Liver (tissue), 9 donors: Measurements from ENCODE around the gene SLC8A1. TPM values are rescaled to one million over a fixed set of nuclear protein-coding genes. Genes with fewer than 3 reads are reported as not detected.

ENCODE experiments used
- DNase-seq: peaks from one replicate; pipeline ENCODE4 v3.0.0-alpha.2; 2017; ENCODE audit warnings: low spot score
- H3K27ac ChIP-seq, 2 donors: one replicate each; pipeline ENCODE4 v1.7.0; 2013; ENCODE audit warnings: inconsistent platforms in 2 of 2, low read length in 2 of 2, control low read depth in 1 of 2, low read depth in 1 of 2, mild to moderate bottlenecking in 1 of 2
- H3K27me3 ChIP-seq, 4 donors: one replicate each; pipeline versions ENCODE4 v1.6.1 to v1.7.0; 2013; ENCODE audit warnings: low read length in 3 of 4, inconsistent platforms in 1 of 4, mild to moderate bottlenecking in 1 of 4, moderate library complexity in 1 of 4; ENCODE audit not compliant: control insufficient read depth in 4 of 4, insufficient read depth in 4 of 4
- H3K36me3 ChIP-seq, 4 donors: one replicate each; pipeline versions ENCODE4 v1.6.1 to v1.7.0; 2013; ENCODE audit warnings: low read length in 3 of 4, mild to moderate bottlenecking in 3 of 4, low read depth in 1 of 4, moderate library complexity in 1 of 4; ENCODE audit not compliant: control insufficient read depth in 4 of 4, insufficient read depth in 3 of 4
- H3K4me1 ChIP-seq, 4 donors: one replicate each; pipeline versions ENCODE4 v1.6.1 to v1.7.0; 2013; ENCODE audit warnings: low read length in 3 of 4, mild to moderate bottlenecking in 3 of 4, moderate library complexity in 1 of 4; ENCODE audit not compliant: control insufficient read depth in 4 of 4, insufficient read depth in 4 of 4
- H3K4me3 ChIP-seq, 3 donors: one replicate each; pipeline versions ENCODE4 v1.6.1 to v1.7.0; 2013; ENCODE audit warnings: low read length in 3 of 3, control low read depth in 1 of 3, low read depth in 1 of 3, mild to moderate bottlenecking in 1 of 3
- H3K9ac ChIP-seq, 2 donors: one replicate each; pipeline ENCODE4 v1.7.0; 2013; ENCODE audit warnings: low read length in 2 of 2, mild to moderate bottlenecking in 2 of 2, moderate library complexity in 2 of 2, control low read depth in 1 of 2, low read depth in 1 of 2
- H3K9me3 ChIP-seq, 4 donors: one replicate each; pipeline versions ENCODE4 v1.6.1 to v1.7.0; 2013; ENCODE audit warnings: low read length in 3 of 4; ENCODE audit not compliant: control insufficient read depth in 4 of 4
- ATF3 ChIP-seq: IDR thresholded peaks from 2 replicates; pipeline ENCODE4 v1.6.1; 2016; ENCODE audit warnings: antibody characterized with exemption
- CTCF ChIP-seq: fragments of 150-350 bp; IDR thresholded peaks from 2 replicates; pipeline ENCODE4 v1.5.1; 2017; ENCODE audit warnings: improper control_type of control experiment, low read depth, low read length; ENCODE audit not compliant: missing input control
- EGR1 ChIP-seq, 2 donors: IDR thresholded peaks; 2 replicates each; pipeline ENCODE4 v1.6.1; 2016 to 2018; ENCODE audit warnings: antibody characterized with exemption in 2 of 2, low read depth in 2 of 2
- FOXA1 ChIP-seq: IDR thresholded peaks from 2 replicates; pipeline ENCODE4 v1.6.1; 2016; ENCODE audit warnings: antibody characterized with exemption
- FOXA2 ChIP-seq: IDR thresholded peaks from 2 replicates; pipeline ENCODE4 v1.6.1; 2016; ENCODE audit warnings: antibody characterized with exemption
- GABPA ChIP-seq, 2 donors: IDR thresholded peaks in 1 of 2; conservative IDR thresholded peaks in 1 of 2; 2 replicates each; pipeline ENCODE4 v1.6.1; 2016; ENCODE audit warnings: antibody characterized with exemption in 2 of 2, mild to moderate bottlenecking in 1 of 2, moderate library complexity in 1 of 2
- HNF4A ChIP-seq, 2 donors: conservative IDR thresholded peaks; 2 replicates each; pipeline ENCODE4 v1.6.1; 2016; ENCODE audit warnings: antibody characterized with exemption in 2 of 2, mild to moderate bottlenecking in 2 of 2
- HNF4G ChIP-seq: IDR thresholded peaks from 2 replicates; pipeline ENCODE4 v1.6.1; 2016; ENCODE audit warnings: antibody characterized with exemption
- JUND ChIP-seq, 2 donors: IDR thresholded peaks; 2 replicates each; pipeline ENCODE4 v1.6.1; 2016; ENCODE audit warnings: antibody characterized with exemption in 2 of 2
- MAX ChIP-seq: IDR thresholded peaks from 2 replicates; pipeline ENCODE4 v1.6.1; 2016; ENCODE audit warnings: antibody characterized with exemption
- NR2F2 ChIP-seq: IDR thresholded peaks from 2 replicates; pipeline ENCODE4 v1.6.1; 2016; ENCODE audit warnings: antibody characterized with exemption
- RAD21 ChIP-seq, 2 donors: IDR thresholded peaks; 2 replicates each; pipeline ENCODE4 v1.6.1; 2016; ENCODE audit warnings: antibody characterized with exemption in 2 of 2, mild to moderate bottlenecking in 2 of 2
- REST ChIP-seq: IDR thresholded peaks from 2 replicates; pipeline ENCODE4 v1.6.1; 2016; ENCODE audit warnings: antibody characterized with exemption, mild to moderate bottlenecking
- RXRA ChIP-seq, 2 donors: IDR thresholded peaks; 2 replicates each; pipeline ENCODE4 v1.6.1; 2017 to 2018; ENCODE audit warnings: antibody characterized with exemption in 2 of 2, mild to moderate bottlenecking in 1 of 2
- SP1 ChIP-seq: IDR thresholded peaks from 2 replicates; pipeline ENCODE4 v1.6.1; 2018; ENCODE audit warnings: antibody characterized with exemption, mild to moderate bottlenecking
- TAF1 ChIP-seq: conservative IDR thresholded peaks from 2 replicates; pipeline ENCODE4 v1.6.1; 2016; ENCODE audit warnings: antibody characterized with exemption, mild to moderate bottlenecking
- YY1 ChIP-seq: IDR thresholded peaks from 2 replicates; pipeline ENCODE4 v1.6.1; 2016; ENCODE audit warnings: antibody characterized with exemption, mild to moderate bottlenecking
- ZBTB33 ChIP-seq: IDR thresholded peaks from 2 replicates; pipeline ENCODE4 v1.6.1; 2016; ENCODE audit warnings: antibody characterized with exemption
- WGBS: extraction: QIAGEN DNeasy Blood & Tissue Kit; methylation state at CpG from one replicate; pipeline ENCODE4 v1.1.7; 2013; 5-methylcytosine and 5-hydroxymethylcytosine counted together
- polyA plus RNA-seq, 2 donors: library from polyadenylated mRNA; stranded (reverse) in 1 of 2; unstranded in 1 of 2; fragments of 200-250 nt in 1 of 2; fragments of >200 nt in 1 of 2; fragmentation: Nextera tagmentation in 1 of 2; extraction: Ambion mirVana in 1 of 2; gene quantifications; one replicate each; pipeline versions ENCODE4 v1.2.1 to v1.2.3, GENCODE V29; 2013 to 2015
- total RNA-seq, 2 donors: library from RNA; depleted of rRNA; stranded (reverse); fragments of >200 nt; gene quantifications; one replicate each; pipeline ENCODE4 v1.2.3, GENCODE V29; 2014
- donor health status: healthy.
- donor health status: healthy.
- donor health status: healthy.
- donor health status: healthy.
- donor health status: healthy.

SLC8A1 gene
- total and polyA plus RNA-seq, 4 donors: 1.2 to 18.5 (median 8.2) TPM

GRCh38 chr2:40384233-40384632 is 67.7 kb downstream of the SLC8A1 start (continued):
- TF ChIP-seq REST (no peak), HNF4A (conservative IDR thresholded peaks at IDR 0.05) (no peak)

GRCh38 chr2:40380721-40381120 is 71.2 kb downstream of the SLC8A1 start:
- DNase-seq: no peak
- 67% methylated on average over 2 of the region's 2 CpGs for WGBS
- TF ChIP-seq TAF1 (no peak), EGR1 (IDR thresholded peaks at IDR 0.05; ENCODE audit: low read depth in 2 of 2) (no peak), HNF4G (no peak), NR2F2 (no peak), ZBTB33 (no peak), JUND (IDR thresholded peaks at IDR 0.05) (no peak), ATF3 (no peak), REST (no peak), HNF4A (conservative IDR thresholded peaks at IDR 0.05) (no peak), FOXA2 (no peak), RXRA (IDR thresholded peaks at IDR 0.05) (no peak), CTCF (no peak), MAX (no peak), SP1 (no peak), RAD21 (IDR thresholded peaks at IDR 0.05) (no peak), YY1 (no peak), FOXA1 (no peak), GABPA (IDR thresholded peaks at IDR 0.05 in 1 of 2, conservative IDR thresholded peaks at IDR 0.05 in 1 of 2) (no peak)
- Histone ChIP-seq H3K4me3 (no peak overlapping the region), H3K27me3 (no peaks in the 10 kb centered on the region), H3K27ac (no peak overlapping the region), H3K9ac (no peak overlapping the region), H3K4me1 (no peaks in the 10 kb centered on the region), H3K9me3 (peaks cover 0 to 11% (median 2%) of the 10 kb centered on the region in 4 donors), H3K36me3 (no peaks in the 10 kb centered on the region)
